ENCODE measurements around the gene SGCG.

SGCG gene, protein sequence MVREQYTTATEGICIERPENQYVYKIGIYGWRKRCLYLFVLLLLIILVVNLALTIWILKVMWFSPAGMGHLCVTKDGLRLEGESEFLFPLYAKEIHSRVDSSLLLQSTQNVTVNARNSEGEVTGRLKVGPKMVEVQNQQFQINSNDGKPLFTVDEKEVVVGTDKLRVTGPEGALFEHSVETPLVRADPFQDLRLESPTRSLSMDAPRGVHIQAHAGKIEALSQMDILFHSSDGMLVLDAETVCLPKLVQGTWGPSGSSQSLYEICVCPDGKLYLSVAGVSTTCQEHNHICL

DNA sequence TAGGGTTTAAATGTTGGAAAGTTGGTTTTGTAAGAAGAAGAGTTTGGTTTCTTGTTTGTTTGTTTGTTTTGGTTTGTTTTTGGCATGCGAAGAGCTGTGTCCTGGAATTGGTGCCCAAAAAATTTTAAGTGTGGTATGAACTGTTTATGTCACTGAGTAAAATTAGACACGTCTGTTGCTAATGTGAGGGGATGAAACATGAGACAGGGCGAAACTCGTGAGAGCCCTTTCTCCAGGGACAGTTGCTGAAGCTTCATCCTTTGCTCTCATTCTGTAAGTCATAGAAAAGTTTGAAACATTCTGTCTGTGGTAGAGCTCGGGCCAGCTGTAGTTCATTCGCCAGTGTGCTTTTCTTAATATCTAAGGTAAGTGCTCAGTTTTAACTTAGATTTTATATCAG is at the start of gene SGCG:
Gene SGCG, plus strand, starts transcription at position 269 of the 400 bp plus-strand sequence. CDS start 22,716 bp downstream, outside the sequence.
- ATAC-seq, result no peak
- TF ChIP-seq TCF4 (CRISPR knock-in tag; IDR thresholded peaks at IDR 0.05; ENCODE audit: borderline replicate concordance) (no peak), ZFP3 (CRISPR knock-in tag; IDR thresholded peaks at IDR 0.05) (no peak)
- TF ChIP-seq, protein P1, sequence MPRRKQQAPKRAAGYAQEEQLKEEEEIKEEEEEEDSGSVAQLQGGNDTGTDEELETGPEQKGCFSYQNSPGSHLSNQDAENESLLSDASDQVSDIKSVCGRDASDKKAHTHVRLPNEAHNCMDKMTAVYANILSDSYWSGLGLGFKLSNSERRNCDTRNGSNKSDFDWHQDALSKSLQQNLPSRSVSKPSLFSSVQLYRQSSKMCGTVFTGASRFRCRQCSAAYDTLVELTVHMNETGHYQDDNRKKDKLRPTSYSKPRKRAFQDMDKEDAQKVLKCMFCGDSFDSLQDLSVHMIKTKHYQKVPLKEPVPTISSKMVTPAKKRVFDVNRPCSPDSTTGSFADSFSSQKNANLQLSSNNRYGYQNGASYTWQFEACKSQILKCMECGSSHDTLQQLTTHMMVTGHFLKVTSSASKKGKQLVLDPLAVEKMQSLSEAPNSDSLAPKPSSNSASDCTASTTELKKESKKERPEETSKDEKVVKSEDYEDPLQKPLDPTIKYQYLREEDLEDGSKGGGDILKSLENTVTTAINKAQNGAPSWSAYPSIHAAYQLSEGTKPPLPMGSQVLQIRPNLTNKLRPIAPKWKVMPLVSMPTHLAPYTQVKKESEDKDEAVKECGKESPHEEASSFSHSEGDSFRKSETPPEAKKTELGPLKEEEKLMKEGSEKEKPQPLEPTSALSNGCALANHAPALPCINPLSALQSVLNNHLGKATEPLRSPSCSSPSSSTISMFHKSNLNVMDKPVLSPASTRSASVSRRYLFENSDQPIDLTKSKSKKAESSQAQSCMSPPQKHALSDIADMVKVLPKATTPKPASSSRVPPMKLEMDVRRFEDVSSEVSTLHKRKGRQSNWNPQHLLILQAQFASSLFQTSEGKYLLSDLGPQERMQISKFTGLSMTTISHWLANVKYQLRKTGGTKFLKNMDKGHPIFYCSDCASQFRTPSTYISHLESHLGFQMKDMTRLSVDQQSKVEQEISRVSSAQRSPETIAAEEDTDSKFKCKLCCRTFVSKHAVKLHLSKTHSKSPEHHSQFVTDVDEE (CRISPR knock-in tag; IDR thresholded peaks at IDR 0.05), result no peak

DNA sequence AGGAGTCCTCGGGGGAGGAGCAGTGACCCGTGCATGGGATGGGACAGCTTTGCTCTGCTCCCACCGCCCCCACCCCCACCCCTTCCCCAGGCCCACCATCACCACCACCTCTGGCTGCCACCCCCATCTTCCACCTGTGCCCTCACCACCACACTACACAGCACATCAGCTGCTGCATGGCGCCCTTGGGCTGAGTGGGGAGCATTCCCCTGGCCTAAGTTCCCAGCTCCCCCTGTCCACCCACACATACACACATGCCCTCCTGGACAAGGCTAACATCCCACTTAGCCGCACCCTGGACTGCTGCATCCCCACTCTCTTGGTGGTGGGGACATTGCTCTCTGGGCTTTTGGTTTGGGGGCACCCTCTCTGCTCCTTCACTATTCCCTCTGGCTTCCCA is 46.2 kb upstream of the SGCG start:
- TF ChIP-seq CSDC2 (CRISPR knock-in tag; IDR thresholded peaks at IDR 0.05) (no peak), ZNF565 (CRISPR knock-in tag; conservative IDR thresholded peaks at IDR 0.05; ENCODE audit: low read depth) (no peak)
- no peak for ATAC-seq

DNA sequence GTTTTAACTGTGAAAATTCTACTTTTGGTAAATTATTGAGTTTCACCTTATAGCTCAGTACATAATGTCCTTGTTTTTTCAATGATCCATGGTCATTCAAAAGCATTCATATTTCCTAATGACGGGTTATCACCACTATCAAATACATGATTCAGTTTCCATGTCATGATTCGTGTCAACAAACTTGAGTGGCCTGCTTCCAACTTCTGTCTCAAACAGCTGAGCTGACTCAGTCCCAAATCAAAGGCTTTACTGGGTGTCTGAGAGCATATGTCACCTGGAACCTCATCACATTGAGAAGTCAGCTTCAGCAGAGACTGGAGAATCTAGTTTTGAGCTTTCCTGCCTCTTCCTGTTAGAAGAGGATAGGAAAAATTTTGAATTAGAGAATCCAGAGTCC is 40.3 kb upstream of the SGCG start:
- TF ChIP-seq TOX (CRISPR knock-in tag; IDR thresholded peaks at IDR 0.05; ENCODE audit: borderline replicate concordance) (no peak), CSDC2 (CRISPR knock-in tag; IDR thresholded peaks at IDR 0.05) (no peak), ISL1 (CRISPR knock-in tag; IDR thresholded peaks at IDR 0.05) (no peak), GLIS3 (CRISPR knock-in tag; IDR thresholded peaks at IDR 0.05) (no peak), TCF4 (CRISPR knock-in tag; IDR thresholded peaks at IDR 0.05; ENCODE audit: borderline replicate concordance) (no peak), ZFP30 (CRISPR knock-in tag; IDR thresholded peaks at IDR 0.05) (no peak), SNAI2 (CRISPR knock-in tag; IDR thresholded peaks at IDR 0.05) (no peak), ZNF565 (CRISPR knock-in tag; conservative IDR thresholded peaks at IDR 0.05; ENCODE audit: low read depth) (no peak), ZNF70 (CRISPR knock-in tag; IDR thresholded peaks at IDR 0.05) (no peak), ZFP3 (CRISPR knock-in tag; IDR thresholded peaks at IDR 0.05) (no peak), ZC3H10 (CRISPR knock-in tag; IDR thresholded peaks at IDR 0.05) (no peak), ZNF8 (CRISPR knock-in tag; IDR thresholded peaks at IDR 0.05) (no peak)
- TF ChIP-seq, protein P2, sequence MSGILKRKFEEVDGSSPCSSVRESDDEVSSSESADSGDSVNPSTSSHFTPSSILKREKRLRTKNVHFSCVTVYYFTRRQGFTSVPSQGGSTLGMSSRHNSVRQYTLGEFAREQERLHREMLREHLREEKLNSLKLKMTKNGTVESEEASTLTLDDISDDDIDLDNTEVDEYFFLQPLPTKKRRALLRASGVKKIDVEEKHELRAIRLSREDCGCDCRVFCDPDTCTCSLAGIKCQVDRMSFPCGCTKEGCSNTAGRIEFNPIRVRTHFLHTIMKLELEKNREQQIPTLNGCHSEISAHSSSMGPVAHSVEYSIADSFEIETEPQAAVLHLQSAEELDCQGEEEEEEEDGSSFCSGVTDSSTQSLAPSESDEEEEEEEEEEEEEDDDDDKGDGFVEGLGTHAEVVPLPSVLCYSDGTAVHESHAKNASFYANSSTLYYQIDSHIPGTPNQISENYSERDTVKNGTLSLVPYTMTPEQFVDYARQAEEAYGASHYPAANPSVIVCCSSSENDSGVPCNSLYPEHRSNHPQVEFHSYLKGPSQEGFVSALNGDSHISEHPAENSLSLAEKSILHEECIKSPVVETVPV (CRISPR knock-in tag; IDR thresholded peaks at IDR 0.05), result no peak
- TF ChIP-seq, protein P1 (CRISPR knock-in tag; IDR thresholded peaks at IDR 0.05), result no peak
- TF ChIP-seq, protein P3, sequence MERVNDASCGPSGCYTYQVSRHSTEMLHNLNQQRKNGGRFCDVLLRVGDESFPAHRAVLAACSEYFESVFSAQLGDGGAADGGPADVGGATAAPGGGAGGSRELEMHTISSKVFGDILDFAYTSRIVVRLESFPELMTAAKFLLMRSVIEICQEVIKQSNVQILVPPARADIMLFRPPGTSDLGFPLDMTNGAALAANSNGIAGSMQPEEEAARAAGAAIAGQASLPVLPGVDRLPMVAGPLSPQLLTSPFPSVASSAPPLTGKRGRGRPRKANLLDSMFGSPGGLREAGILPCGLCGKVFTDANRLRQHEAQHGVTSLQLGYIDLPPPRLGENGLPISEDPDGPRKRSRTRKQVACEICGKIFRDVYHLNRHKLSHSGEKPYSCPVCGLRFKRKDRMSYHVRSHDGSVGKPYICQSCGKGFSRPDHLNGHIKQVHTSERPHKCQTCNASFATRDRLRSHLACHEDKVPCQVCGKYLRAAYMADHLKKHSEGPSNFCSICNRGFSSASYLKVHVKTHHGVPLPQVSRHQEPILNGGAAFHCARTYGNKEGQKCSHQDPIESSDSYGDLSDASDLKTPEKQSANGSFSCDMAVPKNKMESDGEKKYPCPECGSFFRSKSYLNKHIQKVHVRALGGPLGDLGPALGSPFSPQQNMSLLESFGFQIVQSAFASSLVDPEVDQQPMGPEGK (CRISPR knock-in tag; IDR thresholded peaks at IDR 0.05; ENCODE audit: borderline replicate concordance), result no peak
- TF ChIP-seq, protein P4, sequence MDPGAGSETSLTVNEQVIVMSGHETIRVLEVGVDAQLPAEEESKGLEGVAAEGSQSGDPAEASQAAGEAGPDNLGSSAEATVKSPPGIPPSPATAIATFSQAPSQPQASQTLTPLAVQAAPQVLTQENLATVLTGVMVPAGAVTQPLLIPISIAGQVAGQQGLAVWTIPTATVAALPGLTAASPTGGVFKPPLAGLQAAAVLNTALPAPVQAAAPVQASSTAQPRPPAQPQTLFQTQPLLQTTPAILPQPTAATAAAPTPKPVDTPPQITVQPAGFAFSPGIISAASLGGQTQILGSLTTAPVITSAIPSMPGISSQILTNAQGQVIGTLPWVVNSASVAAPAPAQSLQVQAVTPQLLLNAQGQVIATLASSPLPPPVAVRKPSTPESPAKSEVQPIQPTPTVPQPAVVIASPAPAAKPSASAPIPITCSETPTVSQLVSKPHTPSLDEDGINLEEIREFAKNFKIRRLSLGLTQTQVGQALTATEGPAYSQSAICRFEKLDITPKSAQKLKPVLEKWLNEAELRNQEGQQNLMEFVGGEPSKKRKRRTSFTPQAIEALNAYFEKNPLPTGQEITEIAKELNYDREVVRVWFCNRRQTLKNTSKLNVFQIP (CRISPR knock-in tag; IDR thresholded peaks at IDR 0.05; ENCODE audit: borderline replicate concordance, low read depth), result no peak
- ATAC-seq, result no peak
